ENCODE measurements around the gene MTSS2. TPM values are rescaled to one million over a fixed set of nuclear protein-coding genes. Genes with fewer than 3 reads are reported as not detected.

The MTSS2 gene
- total RNA-seq, 2 donors from 2014 or later: 57.3 to 58.5 TPM

DNA sequence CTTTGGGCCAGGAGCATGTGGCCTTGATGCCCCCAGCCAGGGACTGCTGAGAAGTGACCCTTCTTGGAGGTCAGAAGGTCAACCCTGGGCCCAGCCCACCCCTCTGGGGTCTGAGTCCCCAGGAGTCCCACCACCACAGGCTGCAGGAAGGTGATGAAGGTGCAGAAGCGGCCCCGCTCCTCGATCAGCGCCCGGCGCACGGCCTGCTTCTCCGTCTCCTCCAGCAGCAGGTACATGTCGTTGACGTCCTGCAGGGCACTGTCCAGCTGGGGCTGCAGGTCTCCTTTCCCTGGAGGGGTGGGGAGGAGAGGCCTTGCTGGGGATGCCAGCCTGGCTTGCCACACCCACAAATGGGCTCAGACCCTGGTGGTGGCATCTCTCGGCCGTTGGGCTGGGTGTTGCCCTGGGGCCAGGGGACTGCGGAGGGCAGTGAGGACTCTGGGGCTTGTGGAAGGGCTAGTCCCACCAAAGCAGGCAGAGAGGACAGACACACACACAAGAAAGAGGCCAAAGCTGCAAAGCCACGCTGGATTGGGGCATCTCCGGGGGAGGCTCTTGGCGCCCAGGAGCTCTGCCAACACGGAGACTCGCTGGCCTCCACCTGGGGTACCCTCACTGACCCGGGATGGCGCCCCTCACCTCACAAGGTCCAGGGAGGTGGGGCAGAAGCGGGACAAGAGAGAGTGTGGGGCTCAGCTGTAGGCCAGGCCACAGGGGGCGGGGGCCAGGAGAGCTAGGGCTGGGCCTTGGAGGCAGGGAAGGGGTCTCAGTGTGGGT lies 7.5 kb downstream of the MTSS2 start:
- no peaks in the 10 kb centered on the region for H3K9me3 ChIP-seq
- H3K4me1 ChIP-seq (ENCODE audit: control insufficient read depth in 1 of 2, low read depth in 2 of 2): peaks cover 22 to 33% of the 10 kb centered on the region in 2 donors
- no peak for ATAC-seq (ENCODE audit: insufficient number of reproducible peaks, low FRiP score, low read depth)

DNA sequence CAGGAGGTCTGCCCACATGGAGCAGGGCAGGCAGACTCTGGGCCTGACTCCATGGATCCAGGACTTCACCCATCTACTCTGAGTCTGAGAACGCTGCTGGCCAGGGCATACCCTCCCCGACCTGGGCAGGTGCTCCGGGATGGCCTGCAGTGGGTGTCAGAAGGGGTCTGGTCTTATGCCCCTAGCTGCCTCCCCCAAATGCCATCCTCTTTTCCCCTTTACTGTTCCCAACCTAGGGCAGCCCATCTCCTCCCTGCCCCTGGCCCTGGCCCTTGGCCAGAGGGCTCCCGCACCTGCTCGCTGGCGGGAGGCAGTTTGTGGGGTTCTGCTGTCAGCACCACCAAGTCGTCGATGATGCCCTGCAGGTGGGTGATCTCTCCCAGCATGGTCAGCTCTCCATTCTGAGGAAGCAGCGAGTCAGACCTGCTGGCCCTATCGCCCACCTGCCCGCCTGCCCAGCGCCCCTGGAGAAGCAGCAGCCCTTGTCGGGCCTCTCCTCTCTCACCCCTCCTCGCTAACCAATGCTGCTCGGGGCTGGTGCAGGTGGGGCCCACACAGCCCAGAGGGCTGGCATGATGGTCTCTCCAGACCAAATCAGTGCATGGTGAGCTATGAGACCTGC lies 8.2 kb downstream of the MTSS2 start:
- Histone ChIP-seq H3K27me3 (replicated peaks; ENCODE audit: insufficient read depth) (no peaks in the 10 kb centered on the region), H3K27ac (peak overlapping the region; percentile 7 to 13), H3K36me3 (peaks cover 59% of the 10 kb centered on the region), H3K4me1 (ENCODE audit: control insufficient read depth in 1 of 2, low read depth in 2 of 2) (peaks cover 18 to 26% of the 10 kb centered on the region in 2 donors), H3K4me3 (no peak overlapping the region), H3K9me3 (no peaks in the 10 kb centered on the region)
- TF ChIP-seq CTCF (IDR thresholded peaks at IDR 0.05): no peak
- DNase-seq (ENCODE audit: low spot score): no peak
- no peak for ATAC-seq (ENCODE audit: insufficient number of reproducible peaks, low FRiP score, low read depth)

More for the DNA sequence above, 7.5 kb downstream of the MTSS2 start:
- H3K36me3 ChIP-seq: peaks cover 52% of the 10 kb centered on the region
- H3K27ac ChIP-seq: peak overlapping the region in 1 of 2 donors; percentile 13
- TF ChIP-seq CTCF (IDR thresholded peaks at IDR 0.05): no peak
- no peak overlapping the region for H3K4me3 ChIP-seq
- H3K27me3 ChIP-seq (replicated peaks; ENCODE audit: insufficient read depth): no peaks in the 10 kb centered on the region
- no peak for DNase-seq (ENCODE audit: low spot score)

DNA sequence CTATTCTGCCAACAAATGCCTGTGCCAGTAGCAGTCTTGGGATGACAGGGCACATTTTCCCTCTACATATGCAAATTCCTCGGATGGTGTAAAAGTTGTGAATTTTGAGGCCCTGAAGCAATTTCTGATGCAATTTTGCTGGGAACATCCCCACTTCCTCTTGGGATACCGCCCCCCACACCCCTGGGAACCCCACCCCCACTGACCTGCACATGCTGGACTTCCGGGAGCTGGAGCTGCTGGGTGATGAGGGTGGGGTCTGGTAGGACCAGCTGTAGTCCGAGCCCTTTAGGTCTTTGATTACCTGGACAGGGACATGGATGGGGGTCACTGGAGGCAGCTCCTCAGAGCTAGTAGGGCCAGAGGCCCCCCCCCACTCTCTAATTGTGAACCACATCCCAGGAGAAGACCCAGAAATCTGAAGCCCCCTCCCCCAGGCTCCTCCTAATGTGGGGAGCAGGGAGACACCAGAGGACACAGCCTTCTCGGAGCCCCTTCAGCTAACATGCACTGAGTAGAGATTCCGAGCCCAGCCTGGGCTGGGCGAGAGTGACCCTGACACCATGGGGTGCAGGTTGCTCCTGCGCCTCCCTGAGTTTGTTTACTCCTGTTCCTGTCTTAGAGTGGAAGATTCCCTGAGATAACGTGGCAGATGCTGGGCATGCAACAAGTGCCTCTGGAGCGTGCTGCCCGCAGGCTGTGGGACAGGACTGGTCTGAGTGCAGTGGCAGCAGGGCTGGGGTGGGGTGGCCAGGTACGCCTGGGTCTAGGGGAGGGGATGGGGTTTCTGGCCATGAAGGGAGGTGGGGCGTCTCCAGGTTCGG lies 9.0 kb downstream of the MTSS2 start:
- no peak overlapping the region for H3K4me3 ChIP-seq
- no peaks in the 10 kb centered on the region for H3K9me3 ChIP-seq
- ATAC-seq (ENCODE audit: insufficient number of reproducible peaks, low FRiP score, low read depth) (no peak), DNase-seq (ENCODE audit: low spot score) (no peak)
- TF ChIP-seq CTCF (IDR thresholded peaks at IDR 0.05): no peak
- no peaks in the 10 kb centered on the region for H3K27me3 ChIP-seq (replicated peaks; ENCODE audit: insufficient read depth)
- peaks cover 60% of the 10 kb centered on the region for H3K36me3 ChIP-seq
- H3K27ac ChIP-seq: peak overlapping the region in 1 of 2 donors; percentile 7
- peaks cover 11 to 19% of the 10 kb centered on the region in 2 donors for H3K4me1 ChIP-seq (ENCODE audit: control insufficient read depth in 1 of 2, low read depth in 2 of 2)

DNA sequence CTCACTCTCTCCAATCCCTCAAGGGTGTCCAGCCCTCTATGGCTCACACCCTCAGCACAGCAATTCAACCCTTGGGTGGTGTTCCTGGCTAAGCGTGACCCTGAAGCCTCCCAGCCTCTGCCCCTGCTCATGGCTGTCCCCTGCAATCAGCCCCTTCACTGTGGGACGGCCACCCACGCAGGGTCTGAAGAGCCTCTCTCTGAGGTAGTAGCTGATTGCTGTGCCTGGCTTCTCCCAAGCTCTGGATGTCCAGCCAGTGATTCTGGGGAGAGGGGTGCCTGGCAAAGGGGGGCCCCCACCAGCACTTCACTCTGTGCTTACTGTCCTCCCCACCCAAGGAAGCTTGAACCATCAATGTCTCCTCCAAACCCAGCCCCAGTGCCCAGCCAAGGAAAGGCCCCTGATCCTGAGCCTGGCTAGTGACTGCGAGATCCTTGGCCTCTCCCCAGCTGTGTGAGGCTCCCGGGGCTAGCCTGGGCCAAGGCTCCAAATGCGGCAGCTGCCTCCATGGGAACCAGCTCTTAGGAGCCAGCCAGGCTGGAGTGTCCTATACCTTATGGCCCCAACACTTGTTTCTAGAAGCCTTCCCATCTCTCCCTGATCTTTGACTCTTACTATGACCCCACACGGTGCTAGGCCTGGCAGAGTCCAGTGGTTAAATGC lies 9.9 kb downstream of the MTSS2 start:
- peaks cover 3 to 10% of the 10 kb centered on the region in 2 donors for H3K4me1 ChIP-seq (ENCODE audit: control insufficient read depth in 1 of 2, low read depth in 2 of 2)
- DNase-seq (ENCODE audit: low spot score) (no peak), ATAC-seq (ENCODE audit: insufficient number of reproducible peaks, low FRiP score, low read depth) (no peak)
- H3K27ac ChIP-seq: peak overlapping the region in 1 of 2 donors; percentile 0
- no peaks in the 10 kb centered on the region for H3K9me3 ChIP-seq
- TF ChIP-seq CTCF (IDR thresholded peaks at IDR 0.05): no peak
- no peak overlapping the region for H3K4me3 ChIP-seq
- peaks cover 63% of the 10 kb centered on the region for H3K36me3 ChIP-seq
- H3K27me3 ChIP-seq (replicated peaks; ENCODE audit: insufficient read depth): no peaks in the 10 kb centered on the region
